Caco-2 (cell line): ENCODE measurements around the gene CCDC81. TPM values are rescaled to one million over a fixed set of nuclear protein-coding genes. Genes with fewer than 3 reads are reported as not detected.

Experiments
- BruUV-seq: library from RNA; stranded (reverse); fragments of 400-500 nt; replicated peaks from 2 replicates; lab custom pipeline; 2021; lab: Mats Ljungman, UMichigan
- CTCF ChIA-PET: fragments of 300-600 bp; sonication (Branson Sonifier 250); formaldehyde crosslinking; loops from one replicate; lab custom pipeline; 2022; ENCODE audit warnings: antibody characterized with exemption; lab: Charles Lee
- POLR2A ChIA-PET: fragments of 300-600 bp; sonication (Branson Sonifier 250); formaldehyde crosslinking; loops from one replicate; lab custom pipeline; 2022; ENCODE audit warnings: antibody characterized with exemption; lab: Charles Lee
- DNase-seq, 2 experiments: peaks; one replicate each; pipeline versions ENCODE4 v3.0.0 to v3.0.0-alpha.2; 2020 to 2022
- H3K27me3 ChIP-seq: replicated peaks from 2 replicates; pipeline ENCODE4 v1.6.0; 2011; ENCODE audit warnings: low read length; ENCODE audit not compliant: control insufficient read depth, insufficient read depth
- H3K36me3 ChIP-seq: 2 replicates; pipeline ENCODE4 v1.5.1; 2011; ENCODE audit warnings: low read length; ENCODE audit not compliant: control insufficient read depth, insufficient read depth
- H3K4me1 ChIP-seq: fragments of 250-450 bp; sonication (Bioruptor Pico); 2 replicates; pipeline ENCODE4 v1.5.1; 2020; ENCODE audit warnings: mild to moderate bottlenecking
- H3K4me3 ChIP-seq: 2 replicates; pipeline ENCODE4 v1.5.1; 2011; ENCODE audit warnings: low read depth, mild to moderate bottlenecking, control low read depth, low read length
- H3K9me3 ChIP-seq: fragments of 250-450 bp; sonication (Bioruptor Pico); 2 replicates; pipeline ENCODE4 v1.5.1; 2020; ENCODE audit warnings: mild to moderate bottlenecking, moderate library complexity
- H3K27ac Mint-ChIP-seq: one replicate; pipeline ENCODE4 v1.8.0; 2022; ENCODE audit warnings: mixed read lengths; ENCODE audit not compliant: unreplicated experiment
- H3K27me3 Mint-ChIP-seq: one replicate; pipeline ENCODE4 v1.8.0; 2022; ENCODE audit warnings: mixed read lengths; ENCODE audit not compliant: insufficient read depth, unreplicated experiment
- H3K36me3 Mint-ChIP-seq: one replicate; pipeline ENCODE4 v1.8.0; 2022; ENCODE audit warnings: mild to moderate bottlenecking, mixed read lengths; ENCODE audit not compliant: insufficient read depth, unreplicated experiment
- H3K4me1 Mint-ChIP-seq: one replicate; pipeline ENCODE4 v1.8.0; 2022; ENCODE audit warnings: low read depth, mixed read lengths; ENCODE audit not compliant: unreplicated experiment
- H3K4me3 Mint-ChIP-seq: one replicate; pipeline ENCODE4 v1.8.0; 2022; ENCODE audit warnings: mild to moderate bottlenecking, moderate library complexity, mixed read lengths; ENCODE audit not compliant: unreplicated experiment
- H3K9me3 Mint-ChIP-seq: one replicate; pipeline ENCODE4 v1.8.0; 2022; ENCODE audit warnings: mixed read lengths; ENCODE audit not compliant: unreplicated experiment
- CTCF ChIP-seq, 2 experiments: fragments of 200-600 bp in 1 of 2; IDR thresholded peaks; 1 replicate in 1 of 2; 2 replicates in 1 of 2; pipeline versions ENCODE4 v1.5.1 to v1.8.0; 2011 to 2022; ENCODE audit warnings: antibody characterized with exemption in 1 of 2, control low read depth in 1 of 2, inconsistent platforms in 1 of 2, low read depth in 1 of 2, low read length in 1 of 2, mild to moderate bottlenecking in 1 of 2, moderate library complexity in 1 of 2; ENCODE audit not compliant: insufficient read depth in 1 of 2, severe bottlenecking in 1 of 2, unreplicated experiment in 1 of 2
- intact Hi-C: fragments of 100-400 bp; cut with micrococcal nuclease; formaldehyde crosslinking; loops from one replicate; pipeline ENCODE4 v1.10.0; 2022; ENCODE audit not compliant: unreplicated experiment
- total RNA-seq: library from RNA; stranded (reverse); gene quantifications from 2 replicates; pipeline ENCODE4 v1.2.3, GENCODE V29; 2022

The CCDC81 gene
- total RNA-seq, 1 experiment from 2014 or later: 1.3 TPM

- no peak for TF ChIP-seq CTCF (IDR thresholded peaks at IDR 0.05; ENCODE audit: insufficient read depth in 1 of 2, low read depth in 1 of 2, low read length in 1 of 2, severe bottlenecking in 1 of 2, unreplicated experiment in 1 of 2)
- Histone ChIP-seq H3K9me3 (peaks cover 12% of the 10 kb centered on the region), H3K4me1 (peaks cover 18% of the 10 kb centered on the region), H3K36me3 (no peaks in the 10 kb centered on the region), H3K27me3 (no peaks in the 10 kb centered on the region), H3K4me3 (no peak overlapping the region)
- intact Hi-C loops: no loop called here
- no peak for DNase-seq
- Mint-ChIP-seq H3K27me3 (no peaks in the 10 kb centered on the region), H3K4me3 (no peak overlapping the region), H3K9me3 (peaks cover 40% of the 10 kb centered on the region), H3K4me1 (peaks cover 22% of the 10 kb centered on the region), H3K36me3 (peaks cover 6% of the 10 kb centered on the region), H3K27ac (no peak overlapping the region)
- BruUV-seq: no TSS peak
- POLR2A ChIA-PET: interaction anchor here (1.4 kb wide), 1 partner anchor 12 kb away, joined by 11 read pairs; no protein-coding TSS in a partner anchor
- CTCF ChIA-PET: no interaction called here
Measured at GRCh38 chr11:86374069-86374468, 618 bp upstream of the CCDC81 start.

GRCh38 chr11:86377972-86378371 is 3.3 kb downstream of the CCDC81 start:
- peaks cover 12% of the 10 kb centered on the region for H3K9me3 Mint-ChIP-seq
- no peak overlapping the region for H3K27ac Mint-ChIP-seq
- no peaks in the 10 kb centered on the region for H3K36me3 Mint-ChIP-seq
- BruUV-seq: no TSS peak
- intact Hi-C loops: no loop called here
- Histone ChIP-seq H3K4me3 (no peak overlapping the region), H3K36me3 (no peaks in the 10 kb centered on the region), H3K27me3 (no peaks in the 10 kb centered on the region), H3K9me3 (0 out of 2 replicates have a peak, but pooled peaks cover 3% of the 10 kb centered on the region), H3K4me1 (0 out of 2 replicates have a peak, but pooled peaks cover 4% of the 10 kb centered on the region)
- TF ChIP-seq CTCF (IDR thresholded peaks at IDR 0.05; ENCODE audit: insufficient read depth in 1 of 2, low read depth in 1 of 2, low read length in 1 of 2, severe bottlenecking in 1 of 2, unreplicated experiment in 1 of 2): no peak
- ChIA-PET CTCF (no interaction called here), POLR2A (no interaction called here)
- H3K4me3 Mint-ChIP-seq: no peak overlapping the region
- DNase-seq: no peak
- no peaks in the 10 kb centered on the region for H3K27me3 Mint-ChIP-seq
- H3K4me1 Mint-ChIP-seq: peaks cover 8% of the 10 kb centered on the region

GRCh38 chr11:86380295-86381059 is 5.8 kb downstream of the CCDC81 start:
- no peak overlapping the region for H3K27ac Mint-ChIP-seq
- no peaks in the 10 kb centered on the region for H3K36me3 ChIP-seq
- no peak overlapping the region for H3K4me3 ChIP-seq
- 0 out of 2 replicates have a peak, but pooled peaks cover 4% of the 10 kb centered on the region for H3K4me1 ChIP-seq
- peaks cover 8% of the 10 kb centered on the region for H3K4me1 Mint-ChIP-seq
- no peaks in the 10 kb centered on the region for H3K36me3 Mint-ChIP-seq
- POLR2A ChIA-PET: no interaction called here
- no peaks in the 10 kb centered on the region for H3K27me3 ChIP-seq
- no peak for TF ChIP-seq CTCF (IDR thresholded peaks at IDR 0.05; ENCODE audit: insufficient read depth in 1 of 2, low read depth in 1 of 2, low read length in 1 of 2, severe bottlenecking in 1 of 2, unreplicated experiment in 1 of 2)
- no TSS peak for BruUV-seq
- intact Hi-C loops: no loop called here
- no peak overlapping the region for H3K4me3 Mint-ChIP-seq
- peaks cover 12% of the 10 kb centered on the region for H3K9me3 Mint-ChIP-seq
- DNase-seq: no peak
- no peaks in the 10 kb centered on the region for H3K27me3 Mint-ChIP-seq
- H3K9me3 ChIP-seq: 0 out of 2 replicates have a peak, but pooled peaks cover 3% of the 10 kb centered on the region
- CTCF ChIA-PET: no interaction called here
